Ovary (tissue), 9 donors: ENCODE measurements around the gene PTH1R. TPM values are rescaled to one million over a fixed set of nuclear protein-coding genes. Genes with fewer than 3 reads are reported as not detected.

ENCODE experiments used
- DNase-seq, 5 donors: peaks; one replicate each; pipeline ENCODE4 v3.0.0-alpha.2; 2019 to 2020
- H3K27ac ChIP-seq, 2 donors: fragments of 200-600 bp; one replicate each; pipeline versions ENCODE4 v1.5.1 to v1.8.0; 2019 to 2022
- H3K27me3 ChIP-seq: fragments of 200-600 bp; one replicate; pipeline ENCODE4 v1.8.0; 2022
- H3K36me3 ChIP-seq: fragments of 200-600 bp; sonication (generic); one replicate; pipeline ENCODE4 v1.5.1; 2019
- H3K4me1 ChIP-seq: one replicate; pipeline ENCODE4 v1.8.1; 2013; ENCODE audit warnings: mild to moderate bottlenecking, moderate library complexity; ENCODE audit not compliant: insufficient read depth
- H3K4me3 ChIP-seq: fragments of 200-600 bp; sonication (generic); one replicate; pipeline ENCODE4 v1.5.1; 2017
- H3K9me3 ChIP-seq, 2 donors: fragments of 200-600 bp in 1 of 2; sonication (generic) in 1 of 2; one replicate each; pipeline versions ENCODE4 v1.5.1 to v1.8.1; 2013 to 2019; ENCODE audit warnings: mild to moderate bottlenecking in 1 of 2, moderate library complexity in 1 of 2
- EP300 ChIP-seq: sonication (generic); formaldehyde crosslinking; IDR thresholded peaks from one replicate; pipeline ENCODE4 v1.6.1; 2017; ENCODE audit warnings: antibody characterized with exemption
- POLR2A ChIP-seq: fragments of 450-650 bp; IDR thresholded peaks from one replicate; pipeline ENCODE4 v1.6.1; 2017; ENCODE audit warnings: antibody characterized with exemption, mild to moderate bottlenecking, moderate library complexity
- WGBS, 3 donors: extraction: QIAGEN DNeasy Blood & Tissue Kit in 1 of 3; methylation state at CpG; one replicate each; pipeline versions ENCODE4 v1.1.5 to v1.1.7; 2013 to 2017; 5-methylcytosine and 5-hydroxymethylcytosine counted together
- intact Hi-C, 4 donors: fragments of 100-400 bp; cut with DNase I; formaldehyde crosslinking; loops; one replicate each; pipeline versions ENCODE4 v1.11.0 to v1.15.1; 2022 to 2023
- polyA plus RNA-seq, 2 donors: library from polyadenylated mRNA; stranded (reverse); fragments of 200-250 nt in 1 of 2; fragments of 350-450 nt in 1 of 2; fragmentation: Illumina TruSeq in 1 of 2; extraction: RNeasy Lipid Tissue Mini Kit (QIAGEN cat#74804) in 1 of 2; gene quantifications; one replicate each; pipeline ENCODE4 v1.2.3, GENCODE V29; 2013 to 2014
- total RNA-seq, 7 donors: library from RNA; depleted of rRNA in 2 of 7; stranded (reverse); fragments of >200 nt in 2 of 7; fragmentation: NEBNext Ultra II Directional in 3 of 7; extraction: Animal tissue kit (Norgen Biotek cat#: 25700) in 3 of 7; gene quantifications; one replicate each; pipeline versions ENCODE4 v1.1.0 to v1.2.4, GENCODE V29; 2016 to 2023
- TF ChIP-seq, protein P1 (sequence below), 3 donors: fragments of 450-650 bp in 2 of 3; fragments of 200-600 bp in 1 of 3; IDR thresholded peaks; one replicate each; pipeline versions ENCODE4 v1.5.1 to v1.8.0; 2016 to 2022; ENCODE audit warnings: antibody characterized with exemption in 3 of 3, mild to moderate bottlenecking in 1 of 3
- donor health status: DM: no; HTN: no; CAD: no; lungs with moderate emphysema.
- donor health status: DM: no; HTN: no; CAD: no.
- donor health status: Bipolar disorder and iron deficiency.
- donor health status: DM: yes; HTN: yes; CAD: no.
- donor health status: DM: no; HTN: no; CAD: no.
- donor health status: DM: yes; HTN: yes; CAD: no.

PTH1R gene
- total and polyA plus RNA-seq, 9 donors = 3.8 to 23.9 (median 12.3) TPM

DNA sequence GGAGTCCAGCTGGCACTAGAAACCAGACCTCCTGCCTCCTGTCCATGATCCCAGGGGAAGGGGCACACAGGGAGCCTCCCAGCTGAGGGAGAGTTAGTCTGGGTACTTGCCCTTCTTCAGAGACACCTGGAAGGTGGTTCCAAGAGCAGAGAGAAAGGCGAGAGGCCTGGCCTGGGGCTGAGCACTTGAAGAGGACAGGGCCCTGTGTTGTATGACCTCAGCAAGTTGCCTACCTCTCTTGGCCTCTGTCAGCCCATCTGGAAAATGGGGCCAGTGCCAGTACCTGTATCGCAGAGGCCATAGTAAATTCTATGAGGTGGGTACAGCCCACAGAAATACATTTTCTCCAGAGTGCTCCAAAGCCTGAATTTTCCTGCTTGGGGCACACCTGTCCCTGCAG lies 19.5 kb downstream of the PTH1R start:
- TF ChIP-seq, protein P1, sequence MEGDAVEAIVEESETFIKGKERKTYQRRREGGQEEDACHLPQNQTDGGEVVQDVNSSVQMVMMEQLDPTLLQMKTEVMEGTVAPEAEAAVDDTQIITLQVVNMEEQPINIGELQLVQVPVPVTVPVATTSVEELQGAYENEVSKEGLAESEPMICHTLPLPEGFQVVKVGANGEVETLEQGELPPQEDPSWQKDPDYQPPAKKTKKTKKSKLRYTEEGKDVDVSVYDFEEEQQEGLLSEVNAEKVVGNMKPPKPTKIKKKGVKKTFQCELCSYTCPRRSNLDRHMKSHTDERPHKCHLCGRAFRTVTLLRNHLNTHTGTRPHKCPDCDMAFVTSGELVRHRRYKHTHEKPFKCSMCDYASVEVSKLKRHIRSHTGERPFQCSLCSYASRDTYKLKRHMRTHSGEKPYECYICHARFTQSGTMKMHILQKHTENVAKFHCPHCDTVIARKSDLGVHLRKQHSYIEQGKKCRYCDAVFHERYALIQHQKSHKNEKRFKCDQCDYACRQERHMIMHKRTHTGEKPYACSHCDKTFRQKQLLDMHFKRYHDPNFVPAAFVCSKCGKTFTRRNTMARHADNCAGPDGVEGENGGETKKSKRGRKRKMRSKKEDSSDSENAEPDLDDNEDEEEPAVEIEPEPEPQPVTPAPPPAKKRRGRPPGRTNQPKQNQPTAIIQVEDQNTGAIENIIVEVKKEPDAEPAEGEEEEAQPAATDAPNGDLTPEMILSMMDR (IDR thresholded peaks at IDR 0.05) = no peak
- no peak for TF ChIP-seq EP300
- no peak for TF ChIP-seq POLR2A
- Histone ChIP-seq H3K36me3 (no peaks in the 10 kb centered on the region), H3K9me3 (no peaks in the 10 kb centered on the region), H3K27me3 (no peaks in the 10 kb centered on the region), H3K27ac (no peak overlapping the region), H3K4me1 (peaks cover 7% of the 10 kb centered on the region), H3K4me3 (no peak overlapping the region)
- intact Hi-C loops = loop anchor here in 2 of 4 donors (5.0 kb wide), 1 partner anchor 190 kb away; no protein-coding TSS in a partner anchor
- DNase-seq = peak in 2 of 5 donors; percentile 7 to 28
- 88 to 94% (median 90%) methylated on average over 2 of the region's 2 CpGs for WGBS, 3 donors

DNA sequence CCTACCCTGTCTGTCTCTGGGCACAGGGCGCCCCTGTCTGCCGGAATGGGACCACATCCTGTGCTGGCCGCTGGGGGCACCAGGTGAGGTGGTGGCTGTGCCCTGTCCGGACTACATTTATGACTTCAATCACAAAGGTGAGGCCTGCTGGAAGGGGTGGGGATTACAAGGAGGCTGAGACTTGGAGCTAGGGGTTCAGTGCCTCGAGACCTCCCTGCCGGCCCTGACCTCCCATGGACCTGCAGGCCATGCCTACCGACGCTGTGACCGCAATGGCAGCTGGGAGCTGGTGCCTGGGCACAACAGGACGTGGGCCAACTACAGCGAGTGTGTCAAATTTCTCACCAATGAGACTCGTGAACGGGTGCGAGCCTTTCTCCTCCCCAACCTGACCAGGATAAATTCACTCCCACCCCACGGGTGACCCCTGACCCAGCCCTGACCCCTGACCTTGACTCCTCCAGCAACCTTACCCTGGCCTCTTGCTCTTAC lies 20.4 kb downstream of the PTH1R start:
- 53 to 64% (median 62%) methylated on average over 15 of the region's 15 CpGs for WGBS, 3 donors
- no peaks in the 10 kb centered on the region for H3K36me3 ChIP-seq

DNA sequence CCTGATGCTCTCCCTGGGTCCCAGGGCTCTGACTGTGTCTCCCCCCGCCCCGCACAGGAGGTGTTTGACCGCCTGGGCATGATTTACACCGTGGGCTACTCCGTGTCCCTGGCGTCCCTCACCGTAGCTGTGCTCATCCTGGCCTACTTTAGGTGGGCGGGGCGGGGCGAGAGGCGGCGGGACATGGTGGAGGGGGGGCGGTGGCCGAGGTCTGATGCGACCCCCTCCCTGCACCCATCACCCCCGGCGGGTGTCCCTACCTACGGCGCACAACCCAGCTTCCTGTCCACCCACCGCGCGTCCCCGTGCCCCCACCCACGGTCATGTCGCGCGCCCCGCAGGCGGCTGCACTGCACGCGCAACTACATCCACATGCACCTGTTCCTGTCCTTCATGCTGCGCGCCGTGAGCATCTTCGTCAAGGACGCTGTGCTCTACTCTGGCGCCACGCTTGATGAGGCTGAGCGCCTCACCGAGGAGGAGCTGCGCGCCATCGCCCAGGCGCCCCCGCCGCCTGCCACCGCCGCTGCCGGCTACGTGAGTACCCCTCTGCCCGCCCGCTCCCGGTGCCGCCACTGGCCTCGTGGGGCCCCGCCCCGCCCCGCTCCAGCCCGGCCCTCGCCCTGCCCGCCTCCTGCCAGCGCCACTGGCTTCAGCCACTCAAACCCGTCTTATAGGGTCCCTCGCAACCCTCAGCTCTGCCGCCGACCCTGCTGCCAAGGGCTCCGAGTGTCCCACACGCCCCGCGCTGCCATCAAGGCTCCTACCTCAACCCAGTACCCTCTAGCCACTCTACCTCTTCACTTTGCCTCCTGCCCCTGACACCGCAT lies 21.0 kb downstream of the PTH1R start:
- Histone ChIP-seq H3K4me1 (peaks cover 2% of the 10 kb centered on the region), H3K36me3 (no peaks in the 10 kb centered on the region), H3K4me3 (no peak overlapping the region), H3K9me3 (no peaks in the 10 kb centered on the region), H3K27me3 (no peaks in the 10 kb centered on the region), H3K27ac (no peak overlapping the region)
- WGBS, 3 donors = 15 to 24% (median 21%) methylated on average over 55 to 71 of the region's 71 CpGs
- TF ChIP-seq POLR2A = no peak
- no peak for TF ChIP-seq EP300
- TF ChIP-seq, protein P1 (IDR thresholded peaks at IDR 0.05) = no peak
- peak in 1 of 5 donors; percentile 43 for DNase-seq
- intact Hi-C loops = loop anchor here in 2 of 4 donors (5.0 kb wide), 1 partner anchor 191 kb away; no protein-coding TSS in a partner anchor

More for the DNA sequence above, 20.4 kb downstream of the PTH1R start:
- Histone ChIP-seq H3K27ac (no peak overlapping the region), H3K9me3 (no peaks in the 10 kb centered on the region), H3K27me3 (no peaks in the 10 kb centered on the region), H3K4me3 (no peak overlapping the region), H3K4me1 (peaks cover 2% of the 10 kb centered on the region)
- TF ChIP-seq EP300 (no peak), POLR2A (no peak)
- TF ChIP-seq, protein P1 (IDR thresholded peaks at IDR 0.05) = no peak
- peak in 1 of 5 donors; percentile 31 for DNase-seq
- intact Hi-C loops = loop anchor here in 2 of 4 donors (5.0 kb wide), 1 partner anchor 191 kb away; no protein-coding TSS in a partner anchor

DNA sequence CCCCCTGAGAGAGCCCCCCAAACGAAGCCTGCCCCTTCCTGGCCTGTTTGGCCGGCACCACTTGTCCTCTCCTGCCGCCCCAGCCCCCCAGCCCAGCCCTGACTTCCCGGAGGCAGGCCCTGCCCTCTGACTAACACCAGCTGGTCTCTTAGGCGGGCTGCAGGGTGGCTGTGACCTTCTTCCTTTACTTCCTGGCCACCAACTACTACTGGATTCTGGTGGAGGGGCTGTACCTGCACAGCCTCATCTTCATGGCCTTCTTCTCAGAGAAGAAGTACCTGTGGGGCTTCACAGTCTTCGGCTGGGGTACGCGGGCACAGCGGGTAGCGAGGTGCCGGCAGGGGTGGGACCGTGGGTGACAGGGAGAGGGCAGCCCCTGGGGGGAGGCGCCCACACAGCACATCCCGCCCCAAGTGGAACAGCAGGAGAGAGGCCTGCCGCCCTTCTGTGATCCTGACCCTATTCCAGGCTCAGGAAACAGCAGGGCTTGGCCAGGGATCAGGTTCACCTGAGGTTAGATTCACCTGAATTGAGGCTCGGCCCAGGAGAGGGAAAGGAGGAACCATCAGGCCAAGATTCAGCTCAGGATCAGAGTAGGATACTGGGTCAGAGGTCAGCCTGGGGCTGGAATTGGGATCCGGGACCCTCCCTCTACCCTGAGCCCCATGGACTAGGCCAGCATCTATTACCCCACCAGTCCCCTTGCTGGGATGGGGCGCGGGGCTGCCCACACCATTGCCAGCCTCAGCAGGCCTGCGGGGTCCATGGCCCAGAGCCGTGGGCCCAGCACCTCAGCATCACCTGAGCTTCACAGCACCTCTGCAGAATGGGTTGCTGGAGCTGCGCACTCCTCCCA lies 21.9 kb downstream of the PTH1R start:
- intact Hi-C loops = loop anchor here in 2 of 4 donors (5.0 kb wide), 2 partner anchors 32 to 192 kb away; no protein-coding TSS in a partner anchor
- DNase-seq = peak in 1 of 5 donors; percentile 26
- TF ChIP-seq POLR2A = no peak
- no peak for TF ChIP-seq EP300
- TF ChIP-seq, protein P1 (IDR thresholded peaks at IDR 0.05) = no peak

More for the DNA sequence above, 21.9 kb downstream of the PTH1R start:
- peaks cover 2% of the 10 kb centered on the region for H3K4me1 ChIP-seq
- H3K36me3 ChIP-seq = no peaks in the 10 kb centered on the region
- no peak overlapping the region for H3K4me3 ChIP-seq
- H3K9me3 ChIP-seq = no peaks in the 10 kb centered on the region
- no peaks in the 10 kb centered on the region for H3K27me3 ChIP-seq
- H3K27ac ChIP-seq = no peak overlapping the region
- 77 to 79% (median 79%) methylated on average over 17 to 22 of the region's 22 CpGs for WGBS, 3 donors
